Left colon (tissue), 2 donors: ENCODE measurements around the gene PRKCG. TPM values are rescaled to one million over a fixed set of nuclear protein-coding genes. Genes with fewer than 3 reads are reported as not detected.
"Not testable (repeated sequence)": the region's sequence is repeated elsewhere in the genome, so short reads cannot be mapped to it uniquely, and the experiment has no call there.

Experiments
- ATAC-seq: fragments of 200-7000 bp; cut with Tn5 transposase; one replicate; pipeline ENCODE4 v1.9.1; 2020; ENCODE audit warnings: mild to moderate bottlenecking, moderate library complexity
- DNase-seq, 2 donors: peaks; one replicate each; pipeline ENCODE4 v3.0.0-alpha.2; 2020
- intact Hi-C, 2 donors: fragments of 100-400 bp; cut with DNase I in 1 of 2; cut with micrococcal nuclease in 1 of 2; formaldehyde crosslinking; loops; one replicate each; pipeline versions ENCODE4 v1.11.2 to v1.14.0; 2022; cut with DNase I, micrococcal nuclease
- total RNA-seq, 2 donors: library from RNA; stranded (reverse); fragmentation: NEBNext Ultra II Directional; extraction: Animal tissue kit (Norgen Biotek cat#: 25700); gene quantifications; one replicate each; pipeline ENCODE4 v1.2.1, GENCODE V29; 2021
- donor health status: DM: no; HTN: no; CAD: no.
- donor health status: DM: yes; HTN: yes; CAD: no.

The PRKCG gene
- total RNA-seq, 2 donors from 2014 or later, result 0.22 TPM; not detected in 1

DNA sequence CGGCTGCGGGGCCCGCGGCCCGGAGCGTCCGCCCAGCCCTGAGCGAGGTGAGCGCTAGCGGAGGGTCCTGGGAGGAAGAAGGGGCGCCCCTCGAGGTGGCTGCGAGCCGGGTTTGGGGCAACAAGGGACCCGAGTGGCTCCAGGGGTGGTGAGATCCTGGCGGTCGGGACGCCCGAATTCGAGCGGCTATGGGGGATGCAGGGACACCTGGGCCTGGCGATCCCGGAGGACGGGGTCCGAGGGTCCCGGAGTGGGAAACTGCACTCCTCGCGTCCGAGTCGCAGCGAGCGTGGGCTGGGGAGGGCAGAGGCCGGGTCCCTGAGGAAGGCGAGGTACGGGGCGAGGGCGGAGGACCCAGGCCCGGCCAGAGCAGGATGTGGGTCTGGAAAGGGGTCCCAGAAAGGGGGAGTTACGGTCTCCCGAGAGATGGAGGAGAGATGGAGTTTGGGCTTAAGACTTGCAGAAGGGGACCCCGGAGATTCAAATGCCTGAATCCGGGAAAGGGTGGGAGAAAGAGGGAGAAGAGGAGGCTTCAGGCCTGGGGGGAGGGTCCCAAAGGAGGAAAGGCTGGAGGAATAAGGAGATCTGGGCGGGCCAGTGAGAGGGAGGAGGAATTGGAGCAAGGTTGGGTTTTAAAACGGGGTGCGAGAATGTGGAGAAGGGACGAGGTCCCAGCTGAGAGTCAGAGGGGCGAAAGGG lies 27.6 kb downstream of the PRKCG start:
- no peak for DNase-seq
- ATAC-seq, result no peak
- intact Hi-C loops, result loop anchor here in 1 of 2 donors (10.0 kb wide), 1 partner anchor 115 kb away; no protein-coding TSS in a partner anchor

DNA sequence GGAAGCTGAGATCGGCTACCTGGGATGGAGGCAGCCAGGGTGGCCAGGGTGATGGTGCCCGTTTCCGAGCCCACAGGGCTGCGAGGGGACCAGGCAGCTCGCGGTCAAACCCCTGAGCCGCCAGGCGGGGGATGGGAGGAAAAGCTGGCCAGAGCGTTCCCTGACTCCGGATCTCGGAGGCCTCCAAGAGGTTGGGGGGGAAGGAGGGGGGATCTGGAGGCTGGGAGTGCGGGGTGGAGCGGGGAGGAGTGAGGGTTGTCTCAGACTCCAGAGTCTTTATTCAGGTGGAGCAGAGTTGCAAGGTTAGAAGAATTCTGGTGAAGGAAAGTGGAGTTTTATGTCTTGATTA lies 28.1 kb downstream of the PRKCG start:
- ATAC-seq, result no peak
- intact Hi-C loops, result no loop called here
- no peak for DNase-seq

- DNase-seq, result no peak
- intact Hi-C loops, result no loop called here
- ATAC-seq, result no peak
Observed at GRCh38 chr19:53912653-53913052, 30.7 kb downstream of the PRKCG start.

DNA sequence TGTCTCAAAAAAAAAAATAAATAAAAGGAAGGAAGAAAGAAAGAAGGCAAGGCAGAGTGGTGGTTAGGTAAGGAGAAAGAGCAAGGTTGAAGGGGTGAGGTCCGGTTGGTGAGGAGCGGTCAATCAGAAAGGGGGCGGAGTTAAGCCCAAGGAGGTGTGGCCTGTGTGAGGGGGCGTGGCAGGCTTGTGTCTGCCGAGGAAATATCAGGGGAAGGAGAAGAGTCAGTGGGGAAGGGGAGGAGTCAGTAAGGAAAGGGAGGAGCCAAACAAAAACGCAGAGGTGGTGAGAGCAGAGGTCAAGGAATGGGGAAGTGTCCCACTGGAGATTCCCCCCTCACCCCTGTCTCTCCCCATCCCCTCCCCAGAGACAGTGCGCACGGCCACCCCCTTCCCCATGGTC lies 33.0 kb downstream of the PRKCG start:
- DNase-seq (no peak), ATAC-seq (no peak)
- intact Hi-C loops, result no loop called here

DNA sequence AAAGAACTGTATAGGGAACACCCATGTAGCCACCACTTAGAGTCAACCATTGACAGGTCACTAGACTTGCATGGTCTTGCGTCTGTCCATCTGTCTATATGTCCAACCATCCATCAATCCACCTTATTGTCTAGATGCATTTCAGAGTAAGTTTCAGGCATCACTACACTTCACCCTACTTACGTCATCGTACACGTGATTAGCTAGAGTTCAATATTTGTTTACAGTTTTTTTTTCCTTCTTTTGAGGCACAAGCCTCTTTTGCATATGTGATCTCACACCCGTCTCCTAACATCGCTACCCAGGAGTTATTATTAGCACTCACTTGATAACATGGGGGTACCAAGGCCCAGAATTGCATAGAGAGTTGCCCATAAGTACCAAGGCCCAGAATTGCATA lies 34.0 kb downstream of the PRKCG start:
- DNase-seq (no peak), ATAC-seq (no peak)
- intact Hi-C loops, result no loop called here

- intact Hi-C loops, result no loop called here
- no peak for DNase-seq
- ATAC-seq, result no peak
Observed at GRCh38 chr19:53917356-53917755, 35.4 kb downstream of the PRKCG start.

DNA sequence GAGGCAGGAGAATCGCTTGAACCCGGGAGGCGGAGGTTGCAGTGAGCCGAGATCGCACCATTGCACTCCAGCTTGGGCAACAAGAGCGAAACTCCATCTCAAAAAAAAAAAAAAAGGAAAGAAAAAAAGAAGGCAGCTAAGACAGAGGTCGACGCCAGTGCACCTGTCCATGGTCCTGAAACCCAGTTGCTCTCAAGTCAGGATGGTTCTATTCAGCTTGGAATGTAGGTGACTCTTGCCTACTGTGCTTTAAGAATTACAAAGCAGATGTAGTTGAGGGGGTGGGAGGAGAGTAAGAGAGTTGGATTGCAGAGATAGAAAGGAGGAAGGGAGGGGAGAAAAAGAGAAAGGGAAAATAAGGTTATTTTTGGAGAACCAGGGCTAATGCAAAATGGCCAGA lies 45.7 kb downstream of the PRKCG start:
- intact Hi-C loops, result no loop called here
- ATAC-seq (no peak), DNase-seq (peak in 1 of 2 donors; percentile 43)

- ATAC-seq (no peak), DNase-seq (no peak)
- intact Hi-C loops, result no loop called here
Observed at GRCh38 chr19:53936029-53936428, 54.0 kb downstream of the PRKCG start.

DNA sequence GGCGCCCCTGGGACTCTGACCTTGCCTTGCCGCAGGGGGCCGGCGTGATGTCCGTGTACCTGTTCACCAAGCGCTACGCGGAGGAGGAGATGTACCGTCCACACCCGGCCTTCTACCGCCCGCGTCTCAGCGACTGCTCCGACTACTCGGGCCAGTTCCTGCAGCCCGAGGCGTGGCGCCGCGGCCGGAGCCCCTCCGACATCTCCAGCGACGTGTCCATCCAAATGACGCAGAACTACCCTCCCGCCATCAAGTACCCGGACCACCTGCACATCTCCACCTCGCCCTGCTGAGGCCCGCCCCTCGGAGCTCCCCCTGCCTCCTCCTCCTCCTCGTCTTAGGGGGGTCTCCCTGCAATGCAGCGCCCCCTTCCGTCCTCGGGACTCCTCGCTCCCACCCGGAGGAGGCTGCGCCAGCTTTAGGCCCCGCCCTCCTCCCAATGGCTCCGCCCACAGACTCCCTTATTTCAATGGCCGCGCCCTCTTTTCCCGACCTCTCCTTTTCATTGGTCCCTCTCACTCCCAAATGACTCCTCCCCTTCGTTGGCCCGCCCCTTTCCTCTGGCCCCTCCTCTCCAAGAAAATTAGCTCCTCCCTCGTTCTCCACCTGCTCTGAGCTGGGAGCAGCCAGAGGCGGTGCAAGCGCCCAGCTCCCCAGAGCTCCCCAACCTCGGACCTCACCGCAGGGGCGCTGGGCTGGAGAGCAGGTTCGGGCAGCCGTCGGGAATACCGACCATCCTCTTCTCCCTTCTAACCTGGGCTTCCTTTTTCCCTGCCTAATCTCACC lies 60.2 kb downstream of the PRKCG start:
- intact Hi-C loops, result no loop called here
- DNase-seq, result no peak
- no peak for ATAC-seq

GRCh38 chr19:53944416-53944815 lies 62.4 kb downstream of the PRKCG start:
- intact Hi-C loops, result no loop called here
- DNase-seq, result no peak
- ATAC-seq, result no peak

GRCh38 chr19:53944933-53945332 lies 62.9 kb downstream of the PRKCG start:
- intact Hi-C loops, result no loop called here
- ATAC-seq (no peak), DNase-seq (no peak)

GRCh38 chr19:53945441-53945840 lies 63.4 kb downstream of the PRKCG start:
- DNase-seq (no peak), ATAC-seq (no peak)
- intact Hi-C loops, result no loop called here

DNA sequence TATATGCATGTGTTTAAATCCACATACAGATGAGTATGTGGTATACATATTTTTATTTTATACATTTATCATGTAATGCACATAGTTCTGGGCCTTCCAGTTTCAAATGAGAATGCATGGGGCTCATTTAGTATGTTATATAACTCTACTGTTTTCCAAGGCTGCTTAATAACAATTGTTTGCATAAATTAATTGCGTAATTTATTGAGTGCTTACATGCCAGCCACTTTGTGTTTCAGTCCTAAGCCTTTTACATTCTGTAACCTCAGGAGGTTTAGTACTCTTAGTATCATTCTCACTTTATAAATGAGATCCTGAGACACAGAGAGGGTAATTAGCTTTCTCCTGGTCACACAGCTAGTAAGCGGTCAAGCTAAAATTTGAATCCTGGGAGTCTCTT lies 64.0 kb downstream of the PRKCG start:
- DNase-seq (no peak), ATAC-seq (no peak)
- intact Hi-C loops, result no loop called here

- no peak for ATAC-seq
- DNase-seq, result no peak
- intact Hi-C loops, result no loop called here
Observed at GRCh38 chr19:53947624-53948023, 65.6 kb downstream of the PRKCG start.

DNA sequence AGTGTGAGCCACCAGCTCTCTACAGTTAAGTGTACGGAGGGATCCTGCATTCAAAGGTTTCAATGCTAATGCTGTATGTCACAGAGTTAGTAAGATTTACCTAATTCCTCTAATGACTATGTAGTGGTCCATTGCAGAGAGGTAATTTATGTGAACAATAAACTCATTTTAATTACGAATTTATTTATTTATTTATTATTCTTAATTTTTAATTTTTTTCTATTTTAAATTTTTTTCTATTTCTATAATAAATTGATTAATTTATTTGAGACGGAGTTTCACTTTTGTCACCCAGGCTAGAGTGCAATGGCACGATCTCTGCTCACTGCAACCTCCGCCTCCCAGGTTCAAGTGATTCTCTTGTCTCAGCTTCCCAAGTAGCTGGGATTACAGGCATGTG lies 66.6 kb downstream of the PRKCG start:
- intact Hi-C loops, ATAC-seq, DNase-seq: not testable (repeated sequence)

GRCh38 chr19:53951436-53951835 lies 69.4 kb downstream of the PRKCG start:
- intact Hi-C loops, result no loop called here
- DNase-seq (no peak), ATAC-seq (no peak)

DNA sequence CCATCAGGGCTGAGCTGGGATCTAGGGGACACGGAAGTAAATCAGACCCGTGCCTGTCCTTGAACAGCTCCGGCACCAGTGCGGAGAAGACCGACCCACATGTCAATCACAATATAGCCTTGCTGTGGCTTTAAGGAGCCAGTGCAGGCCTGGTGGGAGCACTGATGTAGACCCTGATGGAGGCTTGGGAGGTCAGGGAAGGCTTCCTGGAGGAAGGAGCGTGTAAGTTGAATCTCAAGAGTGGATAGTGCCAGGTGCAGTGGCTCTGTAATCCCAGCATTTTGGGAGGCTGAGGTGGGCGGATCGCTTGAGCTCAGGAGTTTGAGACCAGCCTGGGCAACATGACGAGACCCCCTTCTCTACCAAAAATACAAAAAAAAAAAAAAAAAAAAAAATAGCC lies 70.0 kb downstream of the PRKCG start:
- no peak for DNase-seq
- no peak for ATAC-seq
- intact Hi-C loops, result no loop called here

- intact Hi-C loops, result no loop called here
- no peak for ATAC-seq
- no peak for DNase-seq
Observed at GRCh38 chr19:53953383-53953782, 71.4 kb downstream of the PRKCG start.
